GM12878 (cell line): Measurements from ENCODE around the gene POMT1. TPM values are rescaled to one million over a fixed set of nuclear protein-coding genes. Genes with fewer than 3 reads are reported as not detected.

ENCODE experiments used
- ATAC-seq: fragments of 200-7000 bp; cut with Tn5 transposase; 3 replicates; pipeline ENCODE4 v1.9.1; 2020; ENCODE audit warnings: mild to moderate bottlenecking, moderate library complexity
- BruUV-seq: library from RNA; stranded (reverse); fragments of 400-500 nt; replicated peaks from 2 replicates; lab custom pipeline; 2021; lab: Mats Ljungman, UMichigan
- CTCF ChIA-PET: fragments of 300-600 bp; sonication (Branson Sonifier 250); formaldehyde crosslinking; extraction: SDS; loops from one replicate; lab custom pipeline; 2021; ENCODE audit warnings: inconsistent platforms; lab: Yijun Ruan, JAX
- POLR2A ChIA-PET: fragments of 350-600 bp; formaldehyde crosslinking; extraction: SDS; loops from one replicate; lab custom pipeline; 2021; ENCODE audit warnings: inconsistent platforms; lab: Charles Lee
- RAD21 ChIA-PET: fragments of 300-600 bp; sonication (Branson Sonifier 250); formaldehyde crosslinking; loops from one replicate; lab custom pipeline; 2023; ENCODE audit warnings: antibody characterized with exemption; ENCODE audit not compliant: unreplicated experiment; lab: Charles Lee
- SMC1A ChIA-PET: fragments of 300-600 bp; sonication (Branson Sonifier 250); formaldehyde crosslinking; loops from one replicate; lab custom pipeline; 2023; ENCODE audit not compliant: unreplicated experiment, uncharacterized antibody; lab: Charles Lee
- DNase-seq: peaks from one replicate; pipeline ENCODE4 v3.0.0-alpha.2; 2011; ENCODE audit warnings: low read depth, low spot score
- FAIRE-seq: peaks from 3 replicates; lab custom pipeline; 2011; peaks lifted over from hg19 to GRCh38; lab: Jason Lieb, UNC
- H2AFZ ChIP-seq: 2 replicates; pipeline ENCODE4 v1.6.0; 2011; ENCODE audit warnings: low read depth, low read length, control low read depth; ENCODE audit not compliant: control insufficient read depth
- H3K27ac ChIP-seq: 2 replicates; pipeline ENCODE4 v1.5.1; 2011; ENCODE audit warnings: control low read depth; ENCODE audit not compliant: control insufficient read depth, insufficient read depth
- H3K27me3 ChIP-seq, 2 experiments: replicated peaks in 1 of 2; 2 replicates each; pipeline versions ENCODE4 v1.6.0 to v1.6.1; 2011; ENCODE audit warnings: low read length in 1 of 2; ENCODE audit not compliant: control insufficient read depth in 2 of 2, insufficient read depth in 2 of 2
- H3K36me3 ChIP-seq, 2 experiments: 2 replicates each; pipeline ENCODE4 v1.5.1; 2011; ENCODE audit warnings: low read length in 1 of 2; ENCODE audit not compliant: control insufficient read depth in 2 of 2, insufficient read depth in 2 of 2
- H3K4me1 ChIP-seq: 2 replicates; pipeline ENCODE4 v1.6.1; 2011; ENCODE audit warnings: mild to moderate bottlenecking, low read length, moderate library complexity, mixed read lengths; ENCODE audit not compliant: control insufficient read depth, insufficient read depth
- H3K4me2 ChIP-seq: 2 replicates; pipeline ENCODE4 v1.6.0; 2011; ENCODE audit warnings: control low read depth; ENCODE audit not compliant: control insufficient read depth, insufficient read depth
- H3K4me3 ChIP-seq: fragments of 200-600 bp; sonication (generic); 2 replicates; pipeline ENCODE4 v1.5.1; 2016
- H3K79me2 ChIP-seq: 2 replicates; pipeline ENCODE4 v1.6.0; 2011; ENCODE audit warnings: low read length; ENCODE audit not compliant: control insufficient read depth, insufficient read depth
- H3K9ac ChIP-seq: 2 replicates; pipeline ENCODE4 v1.8.0; 2011; ENCODE audit warnings: low read length, control low read depth, mixed read lengths; ENCODE audit not compliant: control insufficient read depth, insufficient read depth
- H3K9me3 ChIP-seq: replicated peaks from 3 replicates; pipeline ENCODE4 v1.5.1; 2011; ENCODE audit warnings: mild to moderate bottlenecking, low read length; ENCODE audit not compliant: control insufficient read depth, insufficient read depth
- H4K20me1 ChIP-seq: 2 replicates; pipeline ENCODE4 v1.6.0; 2011; ENCODE audit not compliant: control insufficient read depth, insufficient read depth
- CBX5 ChIP-seq: sonication (generic); IDR thresholded peaks from 2 replicates; pipeline ENCODE4 v1.6.1; 2016; ENCODE audit warnings: low read depth, moderate library complexity, mild to moderate bottlenecking, inconsistent platforms
- ETV6 ChIP-seq, 2 experiments: fragments of 450-650 bp in 1 of 2; IDR thresholded peaks in 1 of 2; conservative IDR thresholded peaks in 1 of 2; 2 replicates each; pipeline ENCODE4 v1.6.1; 2014; ENCODE audit warnings: antibody characterized with exemption in 1 of 2, borderline replicate concordance in 1 of 2, low read depth in 1 of 2, mild to moderate bottlenecking in 1 of 2, moderate library complexity in 1 of 2
- GATAD2B ChIP-seq: fragments of 450-650 bp; conservative IDR thresholded peaks from 2 replicates; pipeline ENCODE4 v1.6.1; 2017; ENCODE audit warnings: low read depth, mild to moderate bottlenecking, moderate library complexity
- MYB ChIP-seq: fragments of 150-350 bp; IDR thresholded peaks from 2 replicates; pipeline ENCODE4 v1.6.1; 2014; ENCODE audit warnings: mild to moderate bottlenecking, low read depth, low read length, borderline replicate concordance
- NFYA ChIP-seq: IDR thresholded peaks from 2 replicates; pipeline ENCODE4 v1.6.1; 2011; ENCODE audit warnings: low read depth, mild to moderate bottlenecking, low read length, improper control_type of control experiment, borderline replicate concordance
- NR2C2 ChIP-seq: IDR thresholded peaks from 2 replicates; pipeline ENCODE4 v1.6.1; 2011; ENCODE audit warnings: borderline replicate concordance, low read depth; ENCODE audit not compliant: control insufficient read depth, insufficient read length
- RBBP5 ChIP-seq: fragments of 200-600 bp; sonication (generic); conservative IDR thresholded peaks from 2 replicates; pipeline ENCODE4 v1.6.1; 2016
- STAT3 ChIP-seq: IDR thresholded peaks from 2 replicates; pipeline ENCODE4 v1.6.1; 2011; ENCODE audit warnings: low read depth, low read length, improper control_type of control experiment
- ZBED1 ChIP-seq: IDR thresholded peaks from 2 replicates; pipeline ENCODE4 v1.6.1; 2016; ENCODE audit warnings: borderline replicate concordance
- ZNF592 ChIP-seq: fragments of 450-650 bp; IDR thresholded peaks from 2 replicates; pipeline ENCODE4 v1.6.1; 2017; ENCODE audit warnings: mild to moderate bottlenecking, moderate library complexity
- WGBS: methylation state at CpG from one replicate; pipeline ENCODE4 v1.1.6; 2016; ENCODE audit warnings: low lambda C conversion rate; ENCODE audit not compliant: insufficient replicate concordance, insufficient coverage; ENCODE audit errors: missing lambda C conversion rate; 5-methylcytosine and 5-hydroxymethylcytosine counted together
- in situ Hi-C: fragments of 300-500 bp; cut with MboI; formaldehyde crosslinking; loops from 9 replicates; pipeline ENCODE4 v1.14.3; 2018; ENCODE audit warnings: mixed read lengths
- intact Hi-C: fragments of 100-400 bp; cut with micrococcal nuclease; formaldehyde crosslinking; loops from one replicate; pipeline ENCODE4 v1.14.2; 2022; ENCODE audit not compliant: unreplicated experiment
- polyA plus RNA-seq, 11 experiments: library from polyadenylated mRNA; depleted of rRNA in 4 of 11; unstranded in 6 of 11; stranded (reverse) in 5 of 11; fragments of >200 nt; fragmentation: Nextera tagmentation in 4 of 11; fragmentation: Illumina TruSeq in 1 of 11; extraction: Ambion mirVana in 4 of 11; extraction: Trizol in 1 of 11; gene quantifications; 1 replicate in 1 of 11; 2 replicates in 10 of 11; pipeline versions ENCODE4 v1.2.1 to v1.2.3, GENCODE V29; 2011 to 2016; ENCODE audit warnings: inconsistent platforms in 2 of 11, missing spikeins in 2 of 11, low read depth in 1 of 11
- total RNA-seq, 4 experiments: library from RNA; depleted of rRNA in 3 of 4; stranded (reverse); fragments of >200 nt in 3 of 4; fragmentation: Illumina TruSeq in 1 of 4; extraction: Trizol in 1 of 4; gene quantifications; 2 replicates each; pipeline versions ENCODE4 v1.2.1 to v1.2.3, GENCODE V29; 2013 to 2021

Gene POMT1
- total and polyA plus RNA-seq, 10 of the 15 experiments (the other 5 are each of a cell fraction or from before 2014, with no cell fraction given): 1.2 to 19.2 (median 12.6) TPM

GRCh38 chr9:131482343-131483006 is 20.2 kb upstream of the POMT1 start (continued):
- TF ChIP-seq ZNF592 (no peak), ETV6 (conservative IDR thresholded peaks at IDR 0.05 in 1 of 2, IDR thresholded peaks at IDR 0.05 in 1 of 2; ENCODE audit: borderline replicate concordance in 1 of 2, low read depth in 1 of 2) (no peak), RBBP5 (no peak), STAT3 (no peak), GATAD2B (no peak), NR2C2 (no peak), ZBED1 (no peak)

GRCh38 chr9:131483319-131484050 is 19.2 kb upstream of the POMT1 start:
- no TSS peak for BruUV-seq
- in situ Hi-C loops (no loop called here), intact Hi-C loops (no loop called here)
- DNase-seq: no peak
- H3K27ac ChIP-seq: no peak overlapping the region
- RAD21 ChIA-PET: no interaction called here
- H3K4me1 ChIP-seq: no peaks in the 10 kb centered on the region
- no peak for FAIRE-seq
- H3K4me3 ChIP-seq: no peak overlapping the region
- POLR2A ChIA-PET: no interaction called here
- H3K27me3 ChIP-seq: no peaks in the 10 kb centered on the region
- H2AFZ ChIP-seq: no peak overlapping the region
- ATAC-seq: no peak
- H3K9me3 ChIP-seq: no peaks in the 10 kb centered on the region
- H4K20me1 ChIP-seq: no peaks in the 10 kb centered on the region
- H3K36me3 ChIP-seq: peaks cover 65 to 70% of the 10 kb centered on the region in 2 experiments
- H3K9ac ChIP-seq: no peak overlapping the region
- H3K4me2 ChIP-seq: no peak overlapping the region
- 94% methylated on average over 9 of the region's 9 CpGs for WGBS
- no peaks in the 10 kb centered on the region for H3K79me2 ChIP-seq
- SMC1A ChIA-PET: no interaction called here
- TF ChIP-seq NFYA (no peak), CBX5 (no peak), MYB (no peak)
- CTCF ChIA-PET: no interaction called here
